GM21447 (cell line): Measurements from ENCODE around the gene CRTC3.

ENCODE experiments used
- ATAC-seq: cut with Tn5 transposase; IDR thresholded peaks from one replicate; pipeline ENCODE4 v1.9.1; 2021; ENCODE audit not compliant: unreplicated experiment

CRTC3 gene

DNA sequence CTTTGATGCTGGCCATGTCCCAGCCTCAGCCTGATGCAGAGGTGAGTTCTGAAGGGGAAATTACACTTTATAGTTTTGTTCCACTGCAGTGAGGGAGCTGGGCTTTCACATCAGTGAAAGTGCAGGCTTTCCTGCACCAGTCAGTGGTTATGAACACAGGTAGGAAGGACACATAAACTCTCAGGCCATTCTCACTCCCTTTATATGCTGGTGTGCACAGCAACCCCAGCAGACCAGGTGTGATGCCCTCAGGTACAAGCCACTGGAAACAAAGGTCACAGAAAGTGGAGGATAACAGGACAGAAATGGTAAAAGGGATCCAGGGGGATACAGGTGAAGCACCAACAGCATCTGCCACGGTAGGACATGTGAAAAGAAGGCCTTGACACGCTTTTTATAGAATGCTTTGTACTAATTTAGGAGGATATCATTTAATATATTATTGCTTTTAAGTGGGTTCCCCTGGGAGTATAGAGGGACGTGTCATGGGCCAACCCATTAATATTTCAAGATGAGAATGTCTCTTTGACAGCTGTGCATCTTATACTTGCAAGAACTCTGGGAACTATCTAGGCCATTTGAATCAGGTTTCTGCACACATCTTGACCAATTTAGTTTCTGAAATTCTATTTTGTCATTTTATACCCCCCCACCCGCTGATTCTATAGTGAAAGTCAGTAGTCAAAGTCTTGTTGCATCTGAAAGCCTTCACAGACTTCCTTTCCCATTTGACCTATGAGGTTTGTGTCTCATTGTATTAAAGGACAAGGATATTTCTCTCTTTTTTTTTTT, 162.5 kb downstream of the CRTC3 start:
- ATAC-seq, result peak; percentile 72
